ENCODE measurements around the gene TRAPPC6A. TPM values are rescaled to one million over a fixed set of nuclear protein-coding genes. Genes with fewer than 3 reads are reported as not detected.
A peak's percentile ranks its signal among the peaks of the same experiment; 100 is the strongest.

TRAPPC6A gene
- total and polyA plus RNA-seq, 9 of the 15 experiments (the other 6 are each of a cell fraction or from before 2014, with no cell fraction given), result 0.82 to 23.6 (median 11.6) TPM

DNA sequence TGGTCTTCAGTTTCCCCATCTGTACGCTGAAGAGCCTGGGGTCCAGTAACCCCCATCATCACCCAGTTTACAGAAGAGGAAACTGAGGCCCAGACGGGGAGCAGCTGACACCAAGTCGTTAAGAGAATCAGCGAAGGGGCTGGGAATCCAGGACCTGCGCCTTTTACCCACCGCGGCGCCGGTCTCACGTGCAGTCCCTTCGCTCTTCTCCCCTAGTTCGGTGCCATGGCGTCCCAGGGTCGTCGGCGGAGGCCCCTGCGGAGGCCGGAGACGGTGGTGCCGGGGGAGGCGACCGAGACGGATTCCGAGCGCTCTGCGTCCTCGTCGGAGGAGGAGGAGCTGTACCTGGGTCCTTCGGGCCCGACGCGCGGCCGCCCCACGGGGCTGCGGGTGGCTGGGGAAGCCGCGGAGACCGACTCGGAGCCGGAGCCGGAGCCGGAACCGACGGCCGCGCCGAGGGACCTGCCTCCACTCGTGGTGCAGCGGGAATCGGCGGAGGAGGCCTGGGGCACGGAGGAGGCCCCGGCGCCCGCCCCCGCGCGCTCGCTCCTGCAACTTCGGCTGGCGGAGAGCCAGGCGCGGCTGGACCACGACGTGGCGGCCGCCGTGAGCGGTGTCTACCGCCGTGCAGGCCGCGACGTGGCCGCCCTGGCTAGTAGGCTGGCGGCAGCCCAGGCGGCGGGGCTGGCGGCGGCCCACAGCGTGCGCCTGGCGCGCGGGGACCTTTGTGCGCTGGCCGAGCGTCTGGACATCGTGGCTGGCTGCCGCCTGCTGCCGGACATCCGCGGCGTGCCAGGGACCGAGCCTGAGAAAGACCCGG is 1.2 kb upstream of the TRAPPC6A start (continued):
- TF ChIP-seq, protein P1, sequence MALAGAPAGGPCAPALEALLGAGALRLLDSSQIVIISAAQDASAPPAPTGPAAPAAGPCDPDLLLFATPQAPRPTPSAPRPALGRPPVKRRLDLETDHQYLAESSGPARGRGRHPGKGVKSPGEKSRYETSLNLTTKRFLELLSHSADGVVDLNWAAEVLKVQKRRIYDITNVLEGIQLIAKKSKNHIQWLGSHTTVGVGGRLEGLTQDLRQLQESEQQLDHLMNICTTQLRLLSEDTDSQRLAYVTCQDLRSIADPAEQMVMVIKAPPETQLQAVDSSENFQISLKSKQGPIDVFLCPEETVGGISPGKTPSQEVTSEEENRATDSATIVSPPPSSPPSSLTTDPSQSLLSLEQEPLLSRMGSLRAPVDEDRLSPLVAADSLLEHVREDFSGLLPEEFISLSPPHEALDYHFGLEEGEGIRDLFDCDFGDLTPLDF (CRISPR knock-in tag; IDR thresholded peaks at IDR 0.05), result no peak
- peak; percentile 62 for TF ChIP-seq RBBP5 (IDR thresholded peaks at IDR 0.05; ENCODE audit: borderline replicate concordance, insufficient read depth, low read length, poor library complexity, severe bottlenecking)

DNA sequence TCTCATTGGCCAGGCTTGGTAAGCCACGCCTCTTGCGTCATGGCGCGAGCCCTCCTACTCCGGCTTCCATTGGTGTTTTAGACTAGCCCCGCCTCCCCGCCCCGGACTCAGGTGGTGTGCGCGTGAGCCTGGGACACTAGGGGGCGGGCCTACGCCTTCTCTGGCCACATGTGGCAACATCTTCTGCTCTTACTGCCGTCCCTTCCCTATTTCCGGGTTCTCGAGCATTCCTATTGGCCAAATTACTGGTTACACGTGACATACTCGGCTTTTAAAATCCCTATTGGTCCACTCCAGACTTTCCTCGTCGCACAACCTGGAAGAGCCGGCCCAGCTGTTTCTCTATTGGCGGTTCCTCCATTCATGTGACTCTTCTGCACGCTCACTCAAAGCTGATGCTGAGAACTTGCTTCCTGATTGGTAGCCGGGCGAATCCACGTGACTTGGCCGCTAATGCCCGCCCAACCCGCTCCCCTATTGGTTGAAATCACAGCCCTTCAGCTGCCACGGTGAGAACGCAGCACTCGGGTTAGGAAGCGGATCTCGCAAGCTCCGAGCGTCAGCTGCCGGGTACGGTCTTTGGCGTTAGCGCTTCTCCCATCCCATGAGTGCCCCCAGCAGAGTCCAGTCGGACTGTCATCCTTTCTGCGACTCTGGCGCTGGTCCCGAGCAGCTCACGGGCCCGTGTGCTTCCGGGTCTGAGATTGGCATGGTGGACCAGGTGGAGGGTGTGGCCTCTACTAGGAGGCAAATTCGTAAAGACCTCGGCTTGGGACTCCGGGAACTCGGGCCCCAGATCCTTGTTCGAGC is 430 bp upstream of the TRAPPC6A start, which contains the start of gene BLOC1S3:
TSS of gene BLOC1S3 (plus strand) at position 523 of the 810 bp plus-strand sequence. CDS start 513 bp downstream, outside the sequence.
- peak within 1 kb of the TSS; percentile 80 to 99 for H3K9ac ChIP-seq (ENCODE audit: insufficient read depth in 1 of 2, low read depth in 2 of 2, low read length in 2 of 2)
- peaks cover 14 to 42% of the 10 kb centered on the region in 2 experiments for H3K4me1 ChIP-seq (replicated peaks in 1 of 2; ENCODE audit: control insufficient read depth in 2 of 2, insufficient read depth in 2 of 2, low read length in 2 of 2)
- DNase-seq (ENCODE audit: extremely low read depth in 1 of 4, low spot score in 3 of 4) (peak; percentile 94 to 100 (median 96)), ATAC-seq (peak; percentile 90), FAIRE-seq (peak; percentile 100)
- in situ Hi-C loops (cut with MboI), result no loop called here
- H3K36me3 ChIP-seq (ENCODE audit: control insufficient read depth, insufficient read depth, low read length), result peaks cover 13% of the 10 kb centered on the region; the same call in 2 of the 3 replicates
- ChIA-PET POLR2A (interaction anchor here (0.6 to 2.3 kb wide), 14 partner anchors 11 to 1560 kb away, joined by 3 to 12 read pairs (median 4); partner anchors contain the start of genes APOE, EXOC3L2 and VASP), CTCF (ENCODE audit: low intra/inter-chr PET ratio) (interaction anchor here (0.7 kb wide), 1 partner anchor 99 kb away, joined by 3 read pairs; no protein-coding TSS in a partner anchor)
- BruUV-seq (replicated peaks), result no TSS peak
- intact Hi-C loops (cut with micrococcal nuclease), result no loop called here
- H4K20me1 ChIP-seq (replicated peaks; ENCODE audit: control insufficient read depth, insufficient read depth, low read length), result no peaks in the 10 kb centered on the region
- H2AFZ ChIP-seq (ENCODE audit: low read depth, low read length), result peak within 1 kb of the TSS; percentile 94
- H3K27me3 ChIP-seq (ENCODE audit: control insufficient read depth in 2 of 2, insufficient read depth in 2 of 2, low read length in 2 of 2), result no peaks in the 10 kb centered on the region
- H3K27ac ChIP-seq (ENCODE audit: extremely low read depth, low read depth, low read length), result peak within 1 kb of the TSS; percentile 74
- under 1% methylated on average over 51 of the region's 51 CpGs for WGBS (ENCODE audit: insufficient coverage, low coverage, missing lambda C conversion rate)
- H3K9me1 ChIP-seq (ENCODE audit: control insufficient read depth, insufficient read depth, low read length), result no peaks in the 10 kb centered on the region
- peak within 1 kb of the TSS; percentile 72 for H3K4me3 ChIP-seq
- H3K9me3 ChIP-seq (replicated peaks; ENCODE audit: control insufficient read depth, insufficient read depth, low read depth, low read length), result no peaks in the 10 kb centered on the region
- H3K79me2 ChIP-seq (ENCODE audit: control insufficient read depth, insufficient read depth, low read length), result peaks cover 42% of the 10 kb centered on the region
- H3K4me2 ChIP-seq (ENCODE audit: insufficient read depth, low read length), result peak within 1 kb of the TSS; percentile 93
- TF ChIP-seq ATF7 (IDR thresholded peaks at IDR 0.05) (peak; percentile 90), EGR1 (conservative IDR thresholded peaks at IDR 0.05) (peak; percentile 35; the same call in 1 of the 2 replicates), KLF6 (CRISPR knock-in tag; IDR thresholded peaks at IDR 0.05; ENCODE audit: borderline replicate concordance) (peak; percentile 69; the same call in 1 of the 2 replicates), POLR2G (IDR thresholded peaks at IDR 0.05; ENCODE audit: low read depth, low read length) (peak; percentile 70), GATAD2B (IDR thresholded peaks at IDR 0.05; ENCODE audit: borderline replicate concordance) (no peak), CBX5 (IDR thresholded peaks at IDR 0.05; ENCODE audit: borderline replicate concordance, low read depth) (no peak), ZNF174 (CRISPR knock-in tag; IDR thresholded peaks at IDR 0.05) (no peak), SMARCE1 (IDR thresholded peaks at IDR 0.05) (no peak)
- TF ChIP-seq, protein P2, sequence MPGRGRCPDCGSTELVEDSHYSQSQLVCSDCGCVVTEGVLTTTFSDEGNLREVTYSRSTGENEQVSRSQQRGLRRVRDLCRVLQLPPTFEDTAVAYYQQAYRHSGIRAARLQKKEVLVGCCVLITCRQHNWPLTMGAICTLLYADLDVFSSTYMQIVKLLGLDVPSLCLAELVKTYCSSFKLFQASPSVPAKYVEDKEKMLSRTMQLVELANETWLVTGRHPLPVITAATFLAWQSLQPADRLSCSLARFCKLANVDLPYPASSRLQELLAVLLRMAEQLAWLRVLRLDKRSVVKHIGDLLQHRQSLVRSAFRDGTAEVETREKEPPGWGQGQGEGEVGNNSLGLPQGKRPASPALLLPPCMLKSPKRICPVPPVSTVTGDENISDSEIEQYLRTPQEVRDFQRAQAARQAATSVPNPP (IDR thresholded peaks at IDR 0.05; ENCODE audit: borderline replicate concordance, insufficient read depth, insufficient read length), result no peak
- TF ChIP-seq, protein P3, sequence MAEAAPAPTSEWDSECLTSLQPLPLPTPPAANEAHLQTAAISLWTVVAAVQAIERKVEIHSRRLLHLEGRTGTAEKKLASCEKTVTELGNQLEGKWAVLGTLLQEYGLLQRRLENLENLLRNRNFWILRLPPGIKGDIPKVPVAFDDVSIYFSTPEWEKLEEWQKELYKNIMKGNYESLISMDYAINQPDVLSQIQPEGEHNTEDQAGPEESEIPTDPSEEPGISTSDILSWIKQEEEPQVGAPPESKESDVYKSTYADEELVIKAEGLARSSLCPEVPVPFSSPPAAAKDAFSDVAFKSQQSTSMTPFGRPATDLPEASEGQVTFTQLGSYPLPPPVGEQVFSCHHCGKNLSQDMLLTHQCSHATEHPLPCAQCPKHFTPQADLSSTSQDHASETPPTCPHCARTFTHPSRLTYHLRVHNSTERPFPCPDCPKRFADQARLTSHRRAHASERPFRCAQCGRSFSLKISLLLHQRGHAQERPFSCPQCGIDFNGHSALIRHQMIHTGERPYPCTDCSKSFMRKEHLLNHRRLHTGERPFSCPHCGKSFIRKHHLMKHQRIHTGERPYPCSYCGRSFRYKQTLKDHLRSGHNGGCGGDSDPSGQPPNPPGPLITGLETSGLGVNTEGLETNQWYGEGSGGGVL (CRISPR knock-in tag; IDR thresholded peaks at IDR 0.05), result no peak
- TF ChIP-seq, protein P4, sequence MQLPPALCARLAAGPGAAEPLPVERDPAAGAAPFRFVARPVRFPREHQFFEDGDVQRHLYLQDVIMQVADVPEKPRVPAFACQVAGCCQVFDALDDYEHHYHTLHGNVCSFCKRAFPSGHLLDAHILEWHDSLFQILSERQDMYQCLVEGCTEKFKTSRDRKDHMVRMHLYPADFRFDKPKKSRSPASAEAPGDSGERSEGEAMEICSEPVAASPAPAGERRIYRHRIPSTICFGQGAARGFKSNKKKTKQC (CRISPR knock-in tag; IDR thresholded peaks at IDR 0.05), result no peak; the same call in 1 of the 2 replicates

Measured in K562 (cell line).